ENCODE results near the gene AGL.
"Not testable (repeated sequence)": the region's sequence is repeated elsewhere in the genome, so short reads cannot be mapped to it uniquely, and the experiment has no call there.

The AGL gene

DNA sequence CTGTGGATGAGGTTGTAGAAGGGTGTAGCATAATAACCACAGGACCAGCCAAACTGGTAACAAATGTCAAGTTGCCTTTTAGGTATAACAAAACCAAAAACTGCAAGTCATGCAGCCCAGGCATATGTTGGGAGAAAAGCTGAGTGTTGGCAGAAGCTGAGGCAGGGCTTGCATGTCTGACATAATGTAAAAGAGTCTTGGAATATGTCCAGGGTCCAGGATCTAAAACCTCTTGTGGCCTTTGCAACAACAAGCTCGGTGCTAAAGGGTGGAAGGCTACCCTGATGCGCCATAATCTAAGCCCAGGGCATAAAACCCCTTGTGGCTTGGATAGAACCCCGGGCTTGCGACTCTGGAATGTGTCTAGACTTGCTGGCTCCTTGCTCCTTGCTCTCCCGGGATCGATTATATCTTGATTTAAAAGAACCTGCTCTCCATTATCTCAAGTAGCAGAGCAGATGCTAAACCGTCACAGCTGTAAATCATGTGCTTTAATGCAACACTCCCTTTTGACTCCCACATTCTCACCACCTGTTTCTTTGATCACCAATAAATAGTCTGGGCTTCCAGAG lies 93.1 kb downstream of the AGL start:
- no peak for DNase-seq (ENCODE audit: low read depth in 2 of 2)

DNA sequence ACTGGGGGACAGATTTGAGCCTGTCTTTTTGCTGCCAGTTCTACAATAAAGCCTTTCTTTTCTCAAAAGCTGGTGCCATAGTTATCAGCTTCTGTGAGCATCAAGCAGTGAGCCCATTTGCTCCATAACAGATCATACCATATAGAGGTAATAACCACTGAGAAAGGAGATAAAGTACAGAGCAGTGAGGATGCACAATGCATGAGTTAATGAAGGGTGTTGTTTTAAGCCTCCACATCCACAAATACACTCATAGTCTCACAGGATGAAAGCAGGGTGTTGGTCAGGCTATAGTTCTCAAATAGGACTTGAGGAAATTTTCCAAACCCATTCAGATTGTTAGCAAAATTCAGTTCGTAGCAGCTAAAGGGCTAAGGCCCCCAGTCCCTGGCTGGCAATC lies 94.0 kb downstream of the AGL start:
- no peak for DNase-seq (ENCODE audit: low read depth in 2 of 2)

DNA sequence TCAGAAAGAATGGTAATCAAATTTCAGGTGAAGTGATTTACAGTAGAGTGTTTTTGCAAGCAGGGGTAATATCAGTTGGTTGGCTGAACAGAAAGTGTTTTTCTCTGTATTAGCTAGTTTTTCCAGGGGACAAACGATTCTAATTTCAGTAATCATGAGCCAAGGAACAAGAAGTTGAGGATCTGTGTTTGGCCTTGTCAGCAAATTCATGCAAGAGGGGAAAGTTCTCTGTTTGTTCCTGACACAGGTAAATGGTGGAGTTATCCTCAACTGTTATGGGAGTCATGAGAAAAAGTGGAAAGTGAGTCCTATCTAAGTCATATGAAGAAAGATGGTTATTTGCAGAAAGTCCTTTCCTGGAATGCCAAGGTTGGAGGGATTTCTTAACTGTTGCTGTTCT lies 95.0 kb downstream of the AGL start:
- no peak for DNase-seq (ENCODE audit: low read depth in 2 of 2)

DNA sequence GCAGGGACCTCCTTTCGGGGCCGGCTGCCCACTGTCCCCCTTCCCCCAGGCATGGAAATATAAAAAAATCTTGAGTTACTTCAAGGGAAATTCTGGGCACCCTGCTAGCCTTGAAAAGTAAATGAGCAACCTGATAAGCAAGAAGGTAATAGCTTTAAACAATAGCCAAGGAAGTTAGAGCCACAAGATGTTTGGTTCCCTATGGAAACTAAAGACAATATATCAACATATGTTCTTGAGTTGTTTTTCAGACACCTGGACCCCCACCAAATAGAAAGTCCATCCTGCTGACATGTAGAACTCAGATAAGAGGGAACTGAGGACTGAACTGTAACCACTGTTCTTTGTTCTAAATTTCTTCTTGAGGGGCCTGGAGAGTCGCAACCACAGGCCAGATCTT lies 100.3 kb downstream of the AGL start:
- DNase-seq (ENCODE audit: low read depth in 2 of 2), result no peak

DNA sequence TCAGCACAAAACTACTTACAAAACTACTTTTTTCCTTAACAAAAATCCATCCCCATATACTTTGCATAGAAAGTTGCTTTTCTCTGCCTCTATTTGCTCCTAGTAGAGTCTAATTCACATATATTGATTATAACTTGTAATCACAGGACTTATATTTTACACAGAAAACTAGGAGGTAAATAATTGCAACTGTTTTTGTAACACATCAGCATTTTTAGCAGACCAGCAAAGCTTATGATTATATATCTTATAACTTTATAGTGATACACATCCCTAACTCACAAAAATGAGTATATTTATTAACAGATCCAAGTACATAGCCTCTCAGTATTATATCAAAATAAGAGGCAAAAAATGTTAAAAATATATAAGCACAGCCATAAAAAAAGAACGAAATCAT lies 102.4 kb downstream of the AGL start:
- DNase-seq (ENCODE audit: low read depth in 2 of 2), result no peak

DNA sequence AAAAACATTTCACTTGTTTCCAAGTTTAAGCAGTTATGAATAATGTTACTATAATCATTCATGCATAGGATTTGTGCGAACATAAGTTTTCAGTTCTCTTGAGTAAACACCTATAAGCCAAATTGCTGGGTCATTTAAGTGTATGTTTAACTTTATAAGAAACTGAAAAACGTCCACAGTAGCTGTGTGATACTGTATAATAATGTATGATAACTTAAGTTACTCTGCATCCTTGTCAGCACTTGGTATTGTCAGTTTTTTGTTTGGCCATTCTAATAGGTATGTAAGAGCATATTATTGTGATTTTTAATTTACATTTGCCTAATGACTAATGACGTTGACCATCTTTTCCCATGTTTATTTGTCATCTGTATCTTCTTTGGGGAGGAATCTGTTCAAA lies 105.2 kb downstream of the AGL start:
- DNase-seq (ENCODE audit: low read depth in 2 of 2), result no peak

DNA sequence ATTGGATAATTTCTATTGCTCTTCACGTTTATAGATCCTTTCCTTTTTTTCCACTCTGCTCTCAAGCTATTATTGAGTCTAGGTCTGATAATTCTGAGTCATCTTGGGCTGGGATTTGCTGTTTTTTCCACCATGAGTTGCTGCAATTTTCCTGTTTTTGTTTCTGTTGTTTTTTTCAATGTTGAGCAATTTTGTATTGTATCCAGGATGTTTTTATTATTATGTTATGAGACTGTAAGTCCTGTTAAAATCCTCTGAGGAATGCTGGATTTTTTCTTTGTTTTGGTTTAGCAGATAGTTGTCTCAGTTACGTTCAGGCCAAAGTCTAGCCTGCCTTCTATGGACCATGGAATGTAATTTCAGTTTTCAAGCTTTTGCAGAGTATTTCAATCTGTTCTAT lies 106.6 kb downstream of the AGL start:
- no peak for DNase-seq (ENCODE audit: low read depth in 2 of 2)

DNA sequence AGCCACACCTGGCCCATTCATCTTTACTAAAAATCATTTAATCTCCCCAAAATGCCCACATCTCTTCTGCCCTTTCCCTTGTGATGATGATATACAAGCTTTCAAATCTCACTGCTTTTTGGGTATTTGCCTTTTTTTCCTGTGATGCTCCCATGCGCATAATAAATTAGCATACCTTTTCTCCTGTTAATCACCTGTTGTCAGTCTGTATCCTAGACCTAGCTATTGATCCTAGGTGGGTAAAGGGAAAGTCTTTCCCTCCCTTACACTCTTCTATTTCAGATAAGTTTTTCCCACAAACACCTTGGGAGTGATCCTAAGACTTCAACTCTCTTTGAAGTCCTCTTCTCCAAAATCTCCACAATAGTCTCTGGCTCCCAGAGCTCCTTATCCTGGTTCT lies 107.7 kb downstream of the AGL start:
- no peak for DNase-seq (ENCODE audit: low read depth in 2 of 2)

DNA sequence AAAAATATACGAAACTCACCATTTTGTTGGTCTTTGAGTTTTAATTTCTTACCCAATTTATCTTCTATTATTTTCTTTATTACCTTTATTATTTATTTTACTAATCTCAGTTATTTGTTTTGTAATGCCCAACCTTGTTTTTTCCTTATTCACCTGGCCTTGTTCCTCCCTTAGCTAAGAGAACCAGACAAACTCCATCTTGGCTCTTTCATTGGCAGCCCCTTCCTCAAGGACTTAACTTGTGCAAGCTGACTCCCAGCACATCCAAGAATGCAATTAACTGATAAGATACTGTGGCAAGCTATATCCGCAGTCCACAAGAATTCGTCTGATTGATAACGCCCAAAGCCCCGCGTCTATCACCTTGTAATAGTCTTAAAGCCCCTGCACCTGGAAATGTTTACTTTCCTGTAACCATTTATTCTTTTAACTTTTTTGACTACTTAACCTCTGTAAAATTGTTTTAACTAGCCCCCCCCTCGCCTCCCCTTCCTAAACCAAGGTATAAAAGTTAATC lies 109.1 kb downstream of the AGL start:
- DNase-seq (ENCODE audit: low read depth in 2 of 2), result not testable (repeated sequence)

DNA sequence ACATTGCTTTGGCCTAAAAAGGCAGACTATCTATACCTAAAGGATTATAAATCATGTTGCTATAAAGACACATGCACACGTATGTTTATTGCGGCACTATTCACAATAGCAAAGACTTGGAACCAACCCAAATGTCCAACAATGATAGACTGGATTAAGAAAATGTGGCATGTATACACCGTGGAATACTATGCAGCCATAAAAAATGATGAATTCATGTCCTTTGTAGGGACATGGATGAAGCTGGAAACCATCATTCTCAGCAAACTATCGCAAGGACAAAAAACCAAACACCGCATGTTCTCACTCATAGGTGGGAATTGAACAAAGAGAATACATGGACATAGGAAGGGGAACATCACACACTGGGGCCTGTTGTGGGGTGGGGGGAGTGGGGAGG lies 110.1 kb downstream of the AGL start:
- not testable (repeated sequence) for DNase-seq (ENCODE audit: low read depth in 2 of 2)

DNA sequence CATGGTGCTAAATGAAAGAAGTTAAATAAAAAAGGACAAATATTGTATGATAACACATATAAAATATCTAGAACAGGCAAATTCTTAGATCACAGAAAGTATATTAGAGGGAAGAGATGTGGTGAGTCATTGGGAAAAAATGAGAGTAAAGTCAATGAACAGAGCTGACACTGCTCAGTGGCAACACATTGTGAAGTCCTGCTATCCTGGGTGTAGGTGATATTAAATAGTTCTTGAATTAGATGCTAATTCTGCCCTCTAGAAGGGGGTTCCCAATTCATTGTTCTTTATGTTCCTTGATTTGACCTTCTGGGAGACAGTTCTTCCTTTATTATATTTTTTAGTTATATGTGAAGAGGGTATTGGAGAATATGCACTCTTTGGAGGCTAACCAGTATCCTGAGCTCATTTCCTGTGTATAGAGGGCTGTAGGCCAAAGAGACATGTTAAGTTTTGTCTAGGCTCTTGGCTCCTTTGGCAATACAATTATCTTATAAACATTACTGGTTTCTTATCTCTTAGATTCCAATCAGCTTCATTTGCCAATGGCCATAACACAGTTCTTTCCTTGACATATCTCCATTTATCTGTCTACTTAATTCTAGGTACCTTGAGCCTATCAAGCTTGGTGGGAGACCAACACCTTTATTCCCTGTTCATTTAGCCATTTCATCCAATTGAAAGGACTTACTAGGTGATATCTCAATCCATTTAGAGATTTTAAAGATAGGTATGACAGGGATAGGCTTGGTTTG lies 113.1 kb downstream of the AGL start:
- no peak for DNase-seq (ENCODE audit: low read depth in 2 of 2)

DNA sequence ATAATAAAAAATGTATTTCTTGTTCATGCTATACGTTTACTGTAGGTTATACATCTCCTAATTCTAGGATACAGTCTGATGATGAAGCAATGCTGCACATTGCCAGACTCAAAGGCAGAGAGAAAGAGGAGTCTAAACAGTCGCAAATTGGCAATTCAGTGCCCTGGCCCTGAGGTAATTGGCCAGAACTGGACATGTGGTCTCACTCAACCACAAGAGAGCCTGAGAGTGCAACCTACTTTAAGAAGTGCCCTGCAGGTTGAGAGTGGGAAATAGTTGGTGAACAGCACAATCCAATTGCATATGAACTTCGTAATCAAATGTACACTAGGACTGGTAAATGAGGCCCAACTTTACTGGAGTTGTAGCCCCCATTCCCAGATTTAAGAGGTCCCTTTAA lies 114.6 kb downstream of the AGL start:
- no peak for DNase-seq (ENCODE audit: low read depth in 2 of 2)

DNA sequence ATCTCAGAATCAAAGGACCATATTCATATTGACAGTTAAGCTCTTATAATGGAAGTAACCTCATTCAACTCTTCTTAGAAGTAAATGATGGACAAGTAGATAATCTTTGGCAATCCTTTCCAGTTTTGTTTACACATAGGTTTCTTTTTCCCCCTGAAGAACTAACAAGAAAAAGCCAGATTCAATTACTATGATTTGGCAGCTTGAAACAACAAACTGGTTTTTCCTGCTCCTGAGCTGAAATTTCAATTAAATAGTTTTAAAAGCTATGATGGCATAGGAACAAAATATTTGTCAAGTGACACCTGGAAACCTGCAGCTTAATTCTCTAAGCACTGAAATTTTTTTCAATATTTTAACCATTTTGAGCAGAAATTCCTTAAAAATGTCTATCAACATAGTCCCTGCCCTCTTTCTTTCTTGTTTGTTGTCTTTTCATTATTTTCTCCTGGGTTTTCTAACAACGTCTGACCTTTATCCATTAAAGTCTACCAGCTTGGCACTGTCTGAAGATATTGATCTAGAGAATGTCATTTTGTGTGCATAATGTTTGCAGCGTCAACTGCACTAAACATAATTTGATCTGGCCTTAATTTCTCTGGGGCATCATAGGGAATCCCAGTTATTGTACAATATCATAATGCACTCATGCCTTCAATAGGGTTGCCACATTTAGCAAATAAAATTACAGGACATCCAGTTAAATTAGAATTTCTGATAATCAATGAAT lies 115.7 kb downstream of the AGL start:
- DNase-seq (ENCODE audit: low read depth in 2 of 2), result no peak

DNA sequence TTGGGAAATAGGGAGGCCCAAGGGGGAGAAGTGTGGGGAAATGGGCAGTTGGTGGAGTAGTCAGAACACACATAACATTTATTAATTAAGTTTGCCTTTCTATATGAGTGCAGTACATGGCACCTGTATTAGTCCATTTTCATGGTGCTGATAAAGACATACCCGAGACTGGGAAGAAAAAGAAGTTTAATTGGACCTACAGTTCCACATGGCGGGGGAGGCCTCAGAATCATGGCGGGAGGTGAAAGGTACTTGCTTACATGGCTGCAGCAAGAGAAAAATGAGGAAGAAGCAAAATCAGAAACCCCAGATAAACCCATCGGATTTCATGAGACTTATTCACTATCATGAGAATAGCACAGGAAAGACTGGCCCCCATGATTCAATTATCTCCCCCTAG lies 118.1 kb downstream of the AGL start:
- no peak for DNase-seq (ENCODE audit: low read depth in 2 of 2)

DNA sequence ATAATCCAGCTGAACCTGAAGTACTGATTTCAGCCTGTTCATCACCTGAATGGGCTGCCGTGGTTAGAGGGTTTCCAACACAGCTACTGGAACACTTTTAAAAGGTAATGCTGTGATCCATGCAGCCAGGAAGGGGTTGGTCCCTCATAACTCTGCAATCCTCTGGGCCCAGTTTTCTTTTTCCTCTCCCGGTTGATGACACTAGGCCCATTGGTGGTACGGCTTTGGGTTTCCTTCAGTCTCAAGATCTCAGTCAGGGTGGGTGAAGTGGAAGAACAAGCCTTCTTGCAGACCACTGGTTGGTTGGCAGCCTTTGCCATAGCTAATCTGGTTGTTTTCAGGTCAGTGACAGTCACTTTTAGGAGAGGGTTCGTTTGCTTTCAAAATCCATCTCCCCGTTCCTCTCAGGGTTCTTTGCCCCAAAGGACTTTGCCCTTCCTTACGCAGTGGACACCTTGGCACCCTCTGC lies 119.1 kb downstream of the AGL start:
- no peak for DNase-seq (ENCODE audit: low read depth in 2 of 2)

DNA sequence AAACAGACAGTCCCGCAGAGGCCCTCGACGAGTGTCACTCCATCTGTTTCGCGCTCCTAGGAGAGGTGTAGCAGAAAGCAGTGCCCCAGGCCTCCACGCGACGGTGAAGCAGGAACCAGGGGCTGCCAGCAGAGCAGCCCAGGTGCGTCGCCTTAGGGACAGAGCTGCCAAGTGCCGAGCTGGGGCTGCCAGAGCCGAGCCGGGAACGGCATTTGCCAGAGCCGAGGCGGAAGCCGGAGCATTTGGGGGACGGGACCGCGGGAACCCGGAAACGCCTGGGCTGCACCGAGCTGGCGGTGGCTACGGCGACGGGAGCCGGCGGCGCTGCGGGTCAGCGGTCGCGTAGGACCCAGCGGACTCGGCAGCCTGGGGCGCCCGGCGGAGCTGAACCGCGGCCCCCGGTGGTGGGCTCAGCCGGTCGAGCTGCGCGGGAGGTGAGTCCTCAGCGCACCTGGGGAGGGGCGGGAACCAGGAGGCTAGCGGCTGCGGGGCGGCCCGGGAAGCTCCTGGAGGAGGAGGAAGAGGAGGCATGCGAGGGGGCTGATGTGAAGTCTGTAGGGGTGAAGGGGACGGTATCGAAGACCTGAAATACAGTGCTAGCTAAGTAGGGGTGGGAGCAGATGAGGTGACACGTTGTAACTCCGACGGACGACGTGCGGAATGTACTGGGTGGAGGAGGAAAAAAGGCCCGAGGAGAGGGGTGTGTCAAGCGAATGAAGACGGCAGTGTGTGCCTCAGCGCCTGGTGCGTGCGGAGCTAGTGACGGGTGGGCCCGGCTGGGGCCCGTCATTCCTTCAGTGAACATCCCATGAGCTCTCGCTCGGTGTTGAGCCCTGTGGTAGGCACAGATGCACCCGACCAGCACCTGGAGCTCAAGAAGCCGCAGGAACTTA lies 119.8 kb downstream of the AGL start, which contains the start of gene SLC35A3:
SLC35A3 (plus strand) TSS at position 268 of the 893 bp plus-strand sequence. CDS start 23,559 bp downstream, outside the sequence.
- DNase-seq (ENCODE audit: low read depth in 2 of 2), result peak; percentile 38 to 68

DNA sequence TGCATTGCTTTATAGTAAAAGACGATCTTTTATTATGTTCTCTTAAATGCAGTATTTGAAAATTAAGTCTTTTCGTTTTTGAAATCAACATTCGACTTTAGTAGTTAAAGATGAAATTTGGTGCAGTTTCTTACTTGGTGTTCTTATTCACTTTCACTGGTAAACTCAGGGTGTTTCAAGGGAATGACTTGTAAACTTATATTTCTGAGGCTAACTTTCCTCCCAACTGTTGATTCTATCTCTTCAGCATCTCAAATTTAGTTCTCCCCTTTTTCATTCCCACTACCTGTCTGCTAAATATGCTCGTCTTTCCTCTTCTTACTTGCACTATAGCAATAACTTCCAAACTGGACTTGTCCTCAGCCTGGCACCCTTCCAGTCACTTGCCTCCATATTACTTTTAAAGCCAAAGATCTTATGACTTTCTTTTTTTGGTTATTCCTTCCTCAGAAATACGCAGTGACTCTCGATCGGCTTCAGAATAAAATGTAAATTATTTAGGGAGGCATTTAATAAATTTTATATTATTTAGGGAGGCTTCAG lies 120.6 kb downstream of the AGL start:
- DNase-seq (ENCODE audit: low read depth in 2 of 2), result no peak

DNA sequence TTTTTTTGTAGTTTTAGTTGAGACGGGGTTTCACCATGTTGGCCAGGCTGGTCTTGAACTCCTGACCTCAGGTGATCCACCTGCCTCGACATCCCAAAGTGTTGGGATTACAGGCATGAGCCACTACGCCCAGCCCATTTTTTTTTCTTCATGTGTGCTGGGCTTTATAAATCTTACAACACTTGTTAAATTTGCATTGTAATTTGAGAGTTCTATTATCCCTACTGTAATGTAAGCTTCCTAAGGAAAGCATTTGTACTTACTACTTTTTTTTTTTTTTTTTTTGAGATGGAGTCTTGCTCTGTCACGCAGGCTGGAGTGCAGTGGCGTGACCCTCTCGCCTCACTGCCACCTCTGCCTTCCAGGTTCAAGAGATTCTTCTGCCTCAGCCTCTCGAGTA lies 121.9 kb downstream of the AGL start:
- not testable (repeated sequence) for DNase-seq (ENCODE audit: low read depth in 2 of 2)
